NK-92 treated with Interleukin-12 subunit alpha and Interleukin-12 subunit beta, amount 100 ng/mL, for 24 hours (cell line): ENCODE measurements around the gene ZDHHC22.

Source experiments
- DNase-seq: peaks from one replicate; lab custom pipeline; 2025; lab: John Stamatoyannopoulos, UW

Gene ZDHHC22

DNA sequence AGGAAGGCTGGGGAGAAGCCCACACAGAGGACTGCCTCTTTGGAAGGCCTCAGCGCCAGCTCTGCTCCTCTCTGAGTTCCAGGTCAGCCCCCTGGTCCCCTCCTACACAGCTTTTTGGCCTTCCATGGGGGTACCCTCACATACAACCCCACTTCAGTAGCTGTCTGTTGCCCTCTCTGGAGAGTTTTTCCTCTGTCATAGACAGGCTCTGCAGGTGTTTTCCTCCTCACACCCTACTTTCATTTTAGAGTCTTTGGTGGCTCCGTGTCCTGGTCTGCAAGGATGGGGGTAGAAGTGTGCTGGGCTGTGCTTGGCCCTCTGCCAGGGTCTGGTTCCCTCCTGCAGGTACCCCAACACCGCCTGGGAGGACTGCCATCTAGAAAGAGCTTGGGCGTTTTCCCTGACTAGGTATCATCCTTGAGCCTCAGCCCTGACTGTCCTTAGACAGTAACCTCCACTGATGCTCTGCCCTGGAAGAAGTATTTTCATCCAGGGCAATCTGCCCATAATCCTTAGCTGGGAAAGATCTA lies 15.1 kb downstream of the ZDHHC22 start:
- no peak for DNase-seq

DNA sequence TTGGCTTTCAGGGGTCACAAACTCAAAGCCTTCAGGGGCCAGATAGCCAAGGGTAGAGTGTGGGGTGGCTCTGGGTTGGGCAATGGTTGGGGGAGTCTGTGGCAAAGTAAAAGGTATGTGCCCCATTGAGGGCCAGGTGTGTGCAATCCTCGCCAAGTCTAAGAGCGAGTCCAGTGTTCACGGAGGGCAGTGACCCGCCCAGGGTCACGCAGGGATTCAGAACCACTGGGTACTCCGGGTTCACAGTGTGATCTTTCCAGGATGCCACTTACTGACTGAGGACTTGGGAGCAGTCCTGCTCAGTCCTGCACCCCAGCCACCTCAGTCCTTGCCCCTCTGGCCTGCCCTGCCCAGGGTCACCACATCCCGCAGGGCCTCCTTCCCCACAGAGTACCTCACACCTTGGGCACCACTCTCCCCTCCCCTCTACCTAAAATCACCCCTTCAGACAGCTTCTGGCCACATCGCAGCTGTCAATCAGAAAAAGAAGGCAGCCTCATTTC lies 15.7 kb downstream of the ZDHHC22 start:
- DNase-seq: no peak

DNA sequence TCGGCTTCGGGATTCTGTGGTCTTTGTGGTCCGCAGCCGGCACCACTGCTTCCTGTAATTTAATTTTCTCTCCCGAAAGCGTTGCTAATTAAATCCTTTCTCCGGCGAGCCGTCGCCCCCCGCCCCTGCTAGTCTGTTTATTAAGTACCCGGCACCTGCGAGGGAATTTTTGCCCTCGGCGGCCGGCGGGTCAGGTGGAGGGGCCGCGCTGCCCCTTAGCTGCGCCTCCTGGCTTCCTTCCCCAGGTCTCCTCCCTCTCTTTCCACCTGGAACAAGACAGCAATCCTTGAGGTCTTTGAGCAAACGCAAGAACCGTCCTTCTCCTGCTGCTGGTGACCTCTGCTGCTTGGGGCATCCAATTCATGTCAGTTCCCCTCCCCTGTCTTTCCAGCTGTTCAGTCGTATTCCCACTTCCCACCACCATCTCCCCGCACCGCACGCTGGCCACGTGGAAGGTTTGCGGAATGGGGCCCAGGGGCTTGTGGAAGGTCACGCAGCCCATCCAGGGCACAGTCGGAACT lies 16.2 kb downstream of the ZDHHC22 start:
- DNase-seq: no peak

DNA sequence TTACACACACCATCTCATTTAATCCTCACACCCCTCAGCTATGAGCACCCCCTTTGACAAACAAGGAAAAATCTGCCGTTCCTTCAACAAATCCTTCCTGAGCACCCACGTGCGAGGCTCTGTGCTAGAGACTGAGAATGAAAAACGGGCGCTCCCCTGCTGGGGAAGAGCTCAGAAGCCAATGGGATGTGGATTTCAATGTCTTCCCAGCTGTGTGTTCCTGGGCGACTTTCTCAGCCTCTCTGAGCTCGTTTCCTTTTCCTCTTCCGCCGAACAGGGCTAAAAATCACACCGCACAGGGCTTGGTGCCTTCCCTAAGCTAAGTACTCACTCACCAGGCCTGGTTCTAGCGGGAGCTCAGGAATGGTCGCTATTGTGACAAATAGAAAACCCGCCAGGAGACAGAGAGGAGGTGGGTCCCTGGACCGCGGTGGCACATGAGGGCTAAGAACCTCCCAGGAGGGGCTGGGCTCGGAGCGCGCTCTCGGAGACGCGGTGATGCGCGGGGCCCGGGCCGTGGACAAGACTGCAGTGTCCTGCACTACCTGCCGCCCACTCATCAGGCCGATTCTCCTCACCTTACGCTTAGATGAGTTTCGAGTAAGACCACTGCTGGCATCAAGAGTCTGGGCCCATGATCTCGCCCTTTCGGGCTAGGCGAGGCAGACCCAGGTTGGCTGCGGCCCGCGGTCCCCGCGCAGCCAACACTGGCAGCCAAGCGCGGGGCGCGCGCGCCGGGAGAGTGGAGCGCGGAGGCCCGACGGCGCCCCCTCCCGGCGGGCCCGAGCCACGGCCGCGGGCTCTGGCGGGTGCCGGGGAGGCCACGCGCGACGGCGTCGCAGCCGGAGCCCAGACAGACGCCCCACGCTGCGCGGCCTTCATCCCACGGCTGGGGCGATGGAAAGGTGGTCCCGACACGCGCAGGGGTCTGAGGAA lies 17.0 kb downstream of the ZDHHC22 start:
- no peak for DNase-seq

DNA sequence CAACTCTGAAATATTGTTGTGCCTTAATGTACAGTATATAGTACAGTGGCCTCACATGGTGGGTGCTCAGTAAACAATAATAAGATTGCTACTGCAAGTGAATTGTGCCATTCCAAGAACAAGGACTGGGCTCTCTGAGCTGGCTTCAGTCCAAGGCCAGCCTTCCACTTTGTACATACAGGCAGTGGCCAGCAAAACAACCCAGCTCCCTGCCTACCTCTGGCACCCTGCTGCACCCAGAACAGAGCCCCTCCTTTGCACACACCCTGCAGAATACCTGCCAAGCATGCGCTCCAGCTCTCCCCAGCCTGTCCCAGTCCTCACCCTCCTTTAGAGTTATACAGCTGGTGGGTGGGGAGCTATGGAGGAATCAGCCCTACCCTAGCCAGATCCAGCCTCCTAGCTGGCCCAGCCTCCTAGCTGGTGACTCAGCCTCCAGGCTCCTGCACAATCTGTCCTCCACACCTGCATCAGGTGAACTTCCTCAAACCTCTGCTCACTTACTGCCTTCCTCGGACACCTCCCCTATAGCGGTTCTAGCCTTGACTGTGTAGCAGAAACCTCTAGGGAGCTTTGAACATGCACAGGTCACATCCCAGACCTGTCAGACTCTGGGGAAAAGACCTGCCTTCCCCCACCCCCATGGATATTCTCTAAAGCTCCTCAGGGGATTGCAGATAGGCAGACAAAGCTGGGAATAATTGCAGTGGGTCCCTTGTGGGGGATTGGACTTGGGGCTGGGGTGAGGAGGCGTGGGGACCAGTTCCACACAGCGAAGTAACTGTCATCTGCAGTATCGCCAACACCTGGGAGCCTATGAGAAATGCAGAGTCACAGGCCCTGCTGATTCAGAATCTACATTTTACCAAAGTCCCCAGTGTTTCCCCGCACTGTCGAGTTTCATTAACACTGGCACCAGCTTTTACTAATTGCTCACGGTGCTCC lies 17.9 kb downstream of the ZDHHC22 start:
- DNase-seq: no peak

DNA sequence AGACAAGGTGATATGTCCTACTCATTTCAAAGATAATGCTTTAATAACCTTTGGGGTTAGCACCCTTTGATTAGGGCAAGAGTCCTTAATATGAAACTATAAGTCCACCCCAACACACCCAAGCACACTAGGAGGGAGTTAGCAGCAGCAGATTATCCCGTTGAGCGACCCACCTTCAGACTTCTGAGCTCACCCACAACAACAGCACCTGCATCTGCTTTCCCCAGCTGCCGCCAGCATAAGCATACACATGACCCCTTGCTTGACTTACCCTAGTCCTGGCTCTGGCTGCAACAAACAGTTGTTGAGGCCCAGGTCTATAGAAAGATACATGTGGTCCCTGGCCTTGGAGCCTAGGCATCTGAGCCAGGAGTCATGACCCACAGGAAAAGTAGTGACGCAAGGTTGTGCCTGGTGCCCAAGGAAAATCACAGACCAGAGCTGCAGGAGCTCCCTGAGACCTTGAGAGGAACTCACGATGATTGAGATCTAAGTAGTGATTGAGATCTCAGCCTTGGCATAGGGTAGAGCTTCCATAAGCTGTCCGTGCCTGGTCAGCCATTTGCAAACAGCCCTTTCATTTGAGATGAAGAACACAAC lies 19.0 kb downstream of the ZDHHC22 start:
- DNase-seq: no peak

DNA sequence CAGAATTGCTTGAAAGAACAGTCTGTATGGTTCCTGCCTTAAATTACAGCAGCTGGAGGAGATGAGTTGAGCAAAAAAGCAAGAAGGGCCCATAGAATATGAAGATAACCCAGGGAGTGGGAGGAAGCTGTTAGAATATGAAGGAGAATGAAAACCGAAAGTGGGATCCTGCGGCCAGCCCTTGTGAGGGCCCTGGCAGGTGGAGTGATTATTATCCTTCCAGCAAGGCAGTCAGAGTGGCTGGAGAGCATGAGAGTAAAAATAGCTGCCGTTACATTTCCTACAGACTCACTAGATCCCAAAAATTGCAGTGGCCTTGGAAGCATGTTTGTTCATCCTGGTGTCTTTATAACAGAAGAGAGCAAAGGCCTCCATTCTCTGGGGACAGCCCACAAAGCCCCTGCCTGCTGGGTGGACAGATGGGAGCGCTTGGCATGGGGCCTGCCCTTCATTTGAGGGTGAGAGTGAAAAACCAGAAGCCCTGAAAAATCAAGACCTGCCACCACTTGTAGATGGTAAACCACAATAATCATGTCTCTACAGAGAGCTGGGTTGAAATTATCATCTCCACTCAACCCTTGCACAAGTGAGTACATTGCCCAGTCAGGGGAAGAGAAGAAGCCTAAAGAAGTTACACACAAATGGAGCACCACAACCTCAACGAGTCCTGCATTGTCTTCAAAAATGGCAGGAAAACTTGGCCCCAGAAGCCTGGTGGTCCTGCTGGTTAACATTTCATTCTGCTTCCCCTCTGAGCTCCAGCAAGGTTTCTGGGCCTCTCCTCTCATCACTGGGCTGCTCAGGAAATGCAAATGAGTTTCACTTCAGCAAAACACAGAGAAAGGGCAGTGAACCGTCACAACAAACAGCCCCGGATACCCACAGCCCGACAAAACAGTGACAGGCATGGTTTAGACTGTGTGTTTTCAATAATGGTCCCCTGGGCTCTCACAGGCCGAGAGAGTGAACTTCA lies 20.5 kb downstream of the ZDHHC22 start:
- DNase-seq: no peak

DNA sequence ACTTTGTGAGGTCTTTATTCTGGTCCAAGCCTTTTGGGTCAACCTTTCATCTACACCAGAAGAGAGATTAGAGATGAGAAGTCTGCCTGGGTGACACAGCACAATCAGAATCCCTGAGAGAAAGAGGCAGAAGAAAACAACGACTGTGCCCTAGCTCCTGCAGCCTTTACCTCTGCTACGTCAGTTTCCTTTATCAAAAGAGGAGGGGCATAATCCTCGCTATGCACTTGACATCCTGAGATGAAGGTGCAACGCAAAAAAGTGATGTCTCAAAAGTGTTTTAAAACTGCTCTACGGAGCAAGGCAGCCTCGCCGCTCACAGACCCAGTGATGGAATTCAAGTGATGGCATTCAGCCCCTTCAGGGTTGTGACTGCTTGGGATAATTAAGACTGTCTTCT lies 21.7 kb downstream of the ZDHHC22 start:
- no peak for DNase-seq

DNA sequence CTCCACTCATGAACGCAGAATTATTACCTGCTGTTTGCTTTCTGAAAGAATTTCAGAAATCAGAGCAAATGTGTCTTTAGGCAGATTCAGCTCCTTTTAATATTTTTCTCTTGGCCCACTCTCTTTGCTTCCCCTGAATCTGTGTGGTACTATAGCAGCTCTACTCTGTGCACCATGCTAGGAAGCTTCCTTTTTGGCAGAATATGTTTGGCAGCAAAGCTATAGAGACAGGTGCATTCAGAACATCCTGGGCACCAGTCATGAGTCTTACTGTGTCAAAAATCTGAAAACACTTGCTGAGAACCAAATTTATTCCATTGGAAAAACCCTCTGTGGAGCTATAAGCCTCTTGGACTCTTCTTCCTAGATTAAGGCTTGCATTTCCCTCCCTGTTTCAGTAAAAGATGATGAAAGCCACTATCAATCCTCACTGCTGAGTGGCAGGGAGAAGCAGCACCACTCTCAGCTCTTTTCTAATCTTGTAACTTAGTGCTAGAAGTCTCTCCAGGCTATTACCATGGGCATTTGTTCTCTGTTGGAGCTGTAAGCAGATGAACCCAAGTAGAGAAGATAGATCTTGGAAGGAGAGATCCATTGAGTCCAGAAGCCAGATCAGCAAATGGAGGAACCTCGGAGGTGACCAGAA lies 25.3 kb downstream of the ZDHHC22 start:
- no peak for DNase-seq

DNA sequence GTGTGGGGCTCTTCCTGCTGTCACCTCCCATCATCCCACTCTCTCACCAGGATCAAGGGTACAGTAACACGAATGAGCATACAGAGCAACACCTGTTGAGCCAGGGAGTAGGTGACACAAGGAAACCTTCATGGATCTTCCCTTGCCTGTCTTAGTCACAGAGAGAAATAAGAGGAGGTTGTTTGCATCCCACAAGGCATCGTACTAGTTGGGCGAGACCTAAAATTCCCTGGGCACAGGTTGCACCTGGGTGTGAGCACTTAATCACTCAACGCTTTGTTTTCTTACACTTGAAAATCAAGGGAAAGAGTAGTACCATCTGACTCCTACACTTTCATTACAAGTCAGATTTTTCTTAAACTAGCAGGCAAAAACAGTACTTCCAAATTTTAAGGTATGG lies 27.0 kb downstream of the ZDHHC22 start:
- DNase-seq: no peak

DNA sequence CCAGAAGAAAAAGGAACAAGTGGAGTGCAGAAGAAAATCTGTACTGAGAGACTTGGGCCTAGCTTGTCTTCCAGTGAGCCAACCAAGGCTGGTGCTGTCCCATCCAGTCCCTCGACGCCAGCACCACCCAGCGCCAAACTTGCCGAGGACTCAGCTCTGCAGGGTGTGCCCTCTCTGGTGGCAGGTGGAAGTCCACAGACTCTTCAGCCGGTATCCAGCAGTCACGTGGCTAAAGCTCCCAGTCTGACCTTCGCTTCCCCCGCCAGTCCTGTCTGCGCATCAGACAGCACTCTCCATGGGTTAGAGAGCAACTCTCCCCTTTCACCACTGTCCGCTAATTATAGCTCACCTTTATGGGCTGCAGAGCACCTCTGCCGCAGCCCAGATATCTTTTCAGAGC lies 27.9 kb downstream of the ZDHHC22 start:
- no peak for DNase-seq

DNA sequence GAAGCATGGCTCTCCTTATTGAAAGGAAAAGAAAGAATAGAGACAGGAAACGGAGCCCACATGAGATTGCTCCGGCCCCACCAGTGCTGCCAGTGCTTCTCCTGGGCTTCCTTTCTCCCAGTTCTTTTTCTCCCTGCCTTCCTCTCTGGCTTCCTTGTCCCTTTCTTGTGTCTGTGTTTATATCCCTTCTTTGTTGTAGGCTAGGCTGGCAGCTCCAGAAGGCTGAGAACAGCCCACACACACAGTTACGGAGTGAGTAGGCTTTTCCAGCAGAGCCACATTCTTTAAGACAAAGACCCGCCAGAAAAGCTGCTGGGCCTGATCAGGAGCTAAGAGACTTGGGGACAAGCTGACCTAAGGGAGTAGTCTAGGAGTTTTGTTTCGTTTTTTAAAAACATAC lies 30.6 kb downstream of the ZDHHC22 start:
- DNase-seq: no peak

DNA sequence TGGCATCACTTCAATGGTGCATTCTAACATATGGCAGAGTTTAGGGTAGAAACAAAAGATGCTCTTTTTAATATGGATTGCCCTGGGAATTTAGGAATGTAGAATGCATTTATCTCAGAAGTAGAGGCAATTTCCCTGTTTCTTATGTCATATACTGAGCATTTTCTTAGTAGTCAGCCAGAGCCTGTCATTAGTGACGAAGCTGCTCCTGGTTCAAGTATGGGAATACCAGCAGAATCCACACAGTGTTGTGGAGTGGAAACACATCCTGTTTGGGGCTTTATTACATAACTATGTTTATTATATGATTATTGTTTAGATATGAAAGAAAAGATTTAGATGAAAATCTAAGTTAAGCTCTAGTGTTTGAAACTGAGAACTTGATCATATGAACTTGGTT lies 31.3 kb downstream of the ZDHHC22 start:
- no peak for DNase-seq

DNA sequence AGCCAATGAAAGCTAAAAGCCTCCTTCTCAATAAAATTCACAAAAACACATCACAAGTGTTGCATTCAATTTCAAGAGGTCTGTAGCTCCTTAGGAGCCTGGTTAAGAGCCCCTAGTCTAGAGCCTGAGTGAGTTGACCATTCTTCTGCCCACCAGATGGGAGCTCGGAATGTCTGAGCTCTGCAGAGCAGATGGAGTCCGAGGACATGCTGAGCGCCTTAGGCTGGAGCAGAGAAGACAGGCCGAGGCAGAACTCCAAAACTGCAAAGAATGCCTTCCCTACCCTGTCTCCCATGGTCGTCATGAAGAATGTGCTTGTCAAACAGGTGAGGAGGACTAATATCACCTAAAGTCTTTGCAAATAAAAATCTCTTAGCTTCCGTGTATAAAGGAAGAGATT lies 31.9 kb downstream of the ZDHHC22 start:
- DNase-seq: no peak

DNA sequence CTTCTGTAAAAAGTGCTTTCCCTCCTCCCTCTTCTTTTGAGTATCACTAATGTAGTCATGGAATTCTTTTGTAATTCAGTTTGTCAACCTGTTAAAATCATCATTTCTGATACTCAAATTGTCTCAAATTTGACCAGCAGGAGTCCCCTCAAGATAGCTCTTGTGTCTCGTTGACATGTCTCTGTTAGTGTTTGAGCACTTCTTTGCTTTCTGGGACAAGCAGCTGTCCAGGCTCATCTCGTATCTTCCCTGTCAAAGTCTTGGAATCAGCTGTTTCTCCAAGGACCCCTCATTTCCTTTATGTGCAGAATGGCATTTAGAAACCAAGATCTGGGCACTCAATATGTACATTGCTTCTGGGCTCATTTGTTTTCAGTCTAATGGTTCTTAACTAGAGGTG lies 32.8 kb downstream of the ZDHHC22 start:
- no peak for DNase-seq

DNA sequence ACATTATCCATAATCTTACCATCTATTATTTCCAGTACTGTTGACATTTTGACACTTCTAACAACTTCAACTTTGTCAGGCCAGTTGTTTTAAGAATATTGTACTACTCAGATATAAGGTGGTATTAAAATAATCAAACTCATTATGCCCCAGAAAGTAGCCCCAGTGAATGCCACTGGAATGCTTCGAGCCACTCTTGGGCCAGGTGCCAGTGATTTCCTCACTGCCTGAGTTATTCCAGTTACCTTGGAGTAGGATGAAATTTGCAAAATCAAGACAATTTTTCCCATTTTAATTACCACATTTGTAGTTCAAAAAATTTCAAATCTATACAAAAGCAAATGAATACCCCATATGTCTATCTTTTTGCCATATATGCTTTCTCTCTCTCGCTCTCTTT lies 34.4 kb downstream of the ZDHHC22 start:
- DNase-seq: no peak

DNA sequence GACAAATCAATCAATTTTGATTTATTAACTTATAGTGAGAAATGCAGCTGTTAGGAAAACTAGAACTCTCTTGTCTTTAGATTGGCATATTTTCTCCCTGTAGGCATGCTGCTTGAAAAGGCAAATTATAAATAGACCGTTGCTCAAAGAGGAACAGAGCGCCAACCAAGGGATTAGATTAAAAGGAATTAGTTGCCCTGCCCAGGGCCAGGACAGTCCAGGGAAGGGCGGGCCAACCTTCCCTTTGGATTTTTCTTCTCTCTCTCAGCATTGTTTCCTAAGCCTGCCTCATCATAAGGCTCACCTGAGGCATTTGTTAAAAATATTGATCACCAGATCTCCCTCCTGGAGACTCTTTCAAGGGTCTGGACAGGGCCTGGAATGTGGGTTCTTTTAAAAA lies 34.9 kb downstream of the ZDHHC22 start:
- no peak for DNase-seq

DNA sequence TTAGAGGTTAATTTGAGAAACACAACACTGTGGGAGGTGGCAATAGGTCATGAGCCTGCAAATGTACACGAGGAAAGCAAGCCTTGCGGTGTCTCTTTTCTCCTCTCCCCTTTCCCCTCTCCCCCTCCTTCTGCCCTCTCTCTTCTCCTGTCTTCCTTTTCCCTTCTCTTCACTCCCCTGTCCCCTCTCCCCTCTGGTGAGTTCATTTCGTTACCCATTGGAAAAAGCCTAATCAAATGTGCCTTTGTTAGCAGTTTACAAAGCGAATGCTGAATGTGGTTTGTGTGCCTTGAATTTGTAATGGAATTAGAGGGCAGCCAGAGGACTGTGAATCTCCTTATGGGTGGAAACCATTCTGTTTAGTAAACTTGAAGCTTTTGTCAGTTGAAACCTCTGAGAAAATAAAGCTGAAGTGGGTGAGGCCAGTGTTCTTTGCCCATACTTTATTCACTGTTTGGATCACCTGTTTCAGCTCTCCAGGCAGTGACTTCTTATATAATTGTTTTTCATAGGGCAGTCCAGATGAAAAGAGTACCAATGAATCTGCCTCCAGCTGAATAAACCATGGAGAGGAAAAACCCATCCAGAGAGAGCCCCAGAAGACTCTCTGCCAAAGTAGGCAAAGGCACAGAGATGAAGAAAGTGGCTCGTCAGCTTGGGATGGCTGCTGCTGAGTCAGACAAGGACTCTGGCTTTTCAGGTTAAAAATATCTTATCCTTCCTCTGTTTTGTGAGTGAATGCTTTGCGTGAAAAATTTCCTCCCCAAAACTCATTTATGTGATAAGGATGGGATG lies 36.2 kb downstream of the ZDHHC22 start:
- DNase-seq: no peak

DNA sequence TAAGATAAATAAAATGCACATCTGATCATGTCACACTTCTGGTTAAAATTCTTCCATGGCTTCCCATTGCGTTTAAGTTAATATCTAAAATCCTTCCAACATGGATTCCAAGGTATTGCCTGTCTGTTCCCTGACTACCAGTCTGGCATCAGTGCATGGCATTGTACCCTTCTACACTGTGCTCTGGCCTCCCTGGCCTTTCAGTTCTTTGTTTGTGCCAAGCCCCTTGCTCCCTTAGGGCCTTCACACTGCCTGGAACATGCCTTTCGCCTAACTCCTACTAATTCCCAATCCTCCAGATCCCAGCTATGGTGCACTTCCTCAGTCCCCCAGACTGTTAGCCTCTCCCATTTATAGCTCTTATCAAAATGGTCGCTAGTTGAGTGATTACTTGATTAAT lies 37.2 kb downstream of the ZDHHC22 start:
- no peak for DNase-seq
